H9 (cell line): ENCODE measurements around the gene KIF19. TPM values are rescaled to one million over a fixed set of nuclear protein-coding genes. Genes with fewer than 3 reads are reported as not detected.

Experiments
- DNase-seq: peaks from one replicate; pipeline ENCODE4 v3.0.0-alpha.2; 2017
- H2AFZ ChIP-seq: one replicate; pipeline ENCODE4 v1.6.1; 2013; ENCODE audit warnings: mild to moderate bottlenecking, low read length, control low read depth, moderate library complexity
- H2AK5ac ChIP-seq: 2 replicates; pipeline ENCODE4 v1.6.1; 2013; ENCODE audit warnings: low read length, control low read depth, mixed read lengths; ENCODE audit not compliant: insufficient read length
- H2BK120ac ChIP-seq: one replicate; pipeline ENCODE4 v1.6.1; 2013; ENCODE audit warnings: low read depth, mild to moderate bottlenecking, low read length, control low read depth, inconsistent platforms; ENCODE audit not compliant: poor library complexity, severe bottlenecking
- H2BK12ac ChIP-seq: 2 replicates; pipeline ENCODE4 v1.6.1; 2013; ENCODE audit warnings: low read length, control low read depth, mixed read lengths, low read depth; ENCODE audit not compliant: insufficient read length
- H2BK15ac ChIP-seq: 2 replicates; pipeline ENCODE4 v1.6.1; 2013; ENCODE audit warnings: low read depth, low read length, control low read depth
- H2BK20ac ChIP-seq: one replicate; pipeline ENCODE4 v1.6.1; 2013; ENCODE audit warnings: low read depth, mild to moderate bottlenecking, low read length, control low read depth, inconsistent platforms; ENCODE audit not compliant: poor library complexity, severe bottlenecking
- H2BK5ac ChIP-seq: 2 replicates; pipeline ENCODE4 v1.6.1; 2013; ENCODE audit warnings: low read length, control low read depth, mixed read lengths; ENCODE audit not compliant: insufficient read length
- H3K14ac ChIP-seq: 2 replicates; pipeline ENCODE4 v1.6.1; 2013; ENCODE audit warnings: low read length, control low read depth; ENCODE audit not compliant: insufficient read depth
- H3K18ac ChIP-seq: 2 replicates; pipeline ENCODE4 v1.6.1; 2013; ENCODE audit warnings: low read depth, mild to moderate bottlenecking, mixed read lengths, low read length, control low read depth; ENCODE audit not compliant: insufficient read length
- H3K23ac ChIP-seq: 2 replicates; pipeline ENCODE4 v1.6.1; 2013; ENCODE audit warnings: low read length, control low read depth, mixed read lengths, low read depth; ENCODE audit not compliant: insufficient read length
- H3K23me2 ChIP-seq: 2 replicates; pipeline ENCODE4 v1.6.1; 2013; ENCODE audit warnings: low read depth, mild to moderate bottlenecking, mixed read lengths, low read length, control low read depth; ENCODE audit not compliant: insufficient read length, poor library complexity, severe bottlenecking
- H3K27ac ChIP-seq: 2 replicates; pipeline ENCODE4 v1.5.1; 2013; ENCODE audit warnings: low read length, control low read depth, mixed read lengths, low read depth; ENCODE audit not compliant: insufficient read length
- H3K27me3 ChIP-seq: 2 replicates; pipeline ENCODE4 v1.6.1; 2013; ENCODE audit warnings: low read length, control low read depth, inconsistent platforms; ENCODE audit not compliant: insufficient read depth
- H3K4ac ChIP-seq: 2 replicates; pipeline ENCODE4 v1.6.1; 2013; ENCODE audit warnings: low read depth, mild to moderate bottlenecking, control low read depth, inconsistent platforms, low read length, moderate library complexity
- H3K4me1 ChIP-seq: 2 replicates; pipeline ENCODE4 v1.6.1; 2013; ENCODE audit warnings: low read length, control low read depth, inconsistent platforms; ENCODE audit not compliant: insufficient read depth
- H3K4me2 ChIP-seq: 2 replicates; pipeline ENCODE4 v1.6.1; 2013; ENCODE audit warnings: low read length, control low read depth, mixed read lengths; ENCODE audit not compliant: insufficient read length, insufficient read depth
- H3K56ac ChIP-seq: 2 replicates; pipeline ENCODE4 v1.6.1; 2013; ENCODE audit warnings: low read depth, mild to moderate bottlenecking, mixed read lengths, low read length, control low read depth; ENCODE audit not compliant: insufficient read length
- H3K79me1 ChIP-seq: 2 replicates; pipeline ENCODE4 v1.6.1; 2013; ENCODE audit warnings: low read depth, mild to moderate bottlenecking, moderate library complexity, low read length, control low read depth, inconsistent platforms; ENCODE audit not compliant: insufficient read depth, poor library complexity, severe bottlenecking
- H3K79me2 ChIP-seq: 2 replicates; pipeline ENCODE4 v1.6.1; 2013; ENCODE audit warnings: low read length, control low read depth, inconsistent platforms; ENCODE audit not compliant: insufficient read depth
- H3K9ac ChIP-seq: 2 replicates; pipeline ENCODE4 v1.6.1; 2013; ENCODE audit warnings: low read length, control low read depth, mixed read lengths; ENCODE audit not compliant: insufficient read length; ENCODE audit errors: extremely low read depth
- H3K9me3 ChIP-seq: one replicate; pipeline ENCODE4 v1.6.1; 2013; ENCODE audit warnings: low read depth, low read length, inconsistent platforms; ENCODE audit not compliant: control insufficient read depth
- H3T11ph ChIP-seq: one replicate; pipeline ENCODE4 v1.6.1; 2013; ENCODE audit warnings: mild to moderate bottlenecking, low read length, control low read depth, inconsistent platforms
- H4K20me1 ChIP-seq: one replicate; pipeline ENCODE4 v1.6.1; 2013; ENCODE audit not compliant: control insufficient read depth, insufficient read length, insufficient read depth
- H4K5ac ChIP-seq: 2 replicates; pipeline ENCODE4 v1.6.1; 2013; ENCODE audit warnings: low read depth, mild to moderate bottlenecking, mixed read lengths, low read length, control low read depth; ENCODE audit not compliant: insufficient read length
- H4K8ac ChIP-seq: replicated peaks from 2 replicates; pipeline ENCODE4 v1.6.1; 2013; ENCODE audit warnings: low read length, control low read depth, mixed read lengths, low read depth; ENCODE audit not compliant: insufficient read length
- H4K91ac ChIP-seq: 2 replicates; pipeline ENCODE4 v1.6.1; 2013; ENCODE audit warnings: low read depth, mild to moderate bottlenecking, moderate library complexity, mixed read lengths, low read length, control low read depth; ENCODE audit not compliant: insufficient read length
- H3K27ac Mint-ChIP-seq, 3 experiments: 2 replicates in 2 of 3; 3 replicates in 1 of 3; pipeline ENCODE4 v1.8.0; 2020 to 2021; ENCODE audit warnings: mixed read lengths in 3 of 3, mild to moderate bottlenecking in 1 of 3, moderate library complexity in 1 of 3
- H3K27me3 Mint-ChIP-seq: 2 replicates; pipeline ENCODE4 v1.8.0; 2021; ENCODE audit warnings: low read depth, mild to moderate bottlenecking, moderate library complexity, mixed read lengths
- H3K36me3 Mint-ChIP-seq, 3 experiments: 2 replicates in 2 of 3; 3 replicates in 1 of 3; pipeline ENCODE4 v1.8.0; 2020 to 2021; ENCODE audit warnings: low read depth in 3 of 3, mixed read lengths in 3 of 3; ENCODE audit not compliant: insufficient read depth in 1 of 3
- H3K4me1 Mint-ChIP-seq, 2 experiments: 2 replicates each; pipeline ENCODE4 v1.8.0; 2020; ENCODE audit warnings: mixed read lengths in 2 of 2
- H3K4me3 Mint-ChIP-seq, 2 experiments: 2 replicates in 1 of 2; 3 replicates in 1 of 2; pipeline ENCODE4 v1.8.0; 2020 to 2021; ENCODE audit warnings: mild to moderate bottlenecking in 2 of 2, mixed read lengths in 2 of 2, moderate library complexity in 1 of 2
- H3K9me3 Mint-ChIP-seq, 2 experiments: 2 replicates in 1 of 2; 3 replicates in 1 of 2; pipeline ENCODE4 v1.8.0; 2020; ENCODE audit warnings: mild to moderate bottlenecking in 2 of 2, mixed read lengths in 2 of 2, moderate library complexity in 1 of 2
- CTCF ChIP-seq: fragments of 200-600 bp; sonication (generic); conservative IDR thresholded peaks from 3 replicates; pipeline ENCODE4 v1.8.0; 2021; ENCODE audit warnings: antibody characterized with exemption, mild to moderate bottlenecking
- WGBS: extraction: QIAGEN DNeasy Blood & Tissue Kit; methylation state at CpG from one replicate; pipeline ENCODE4 v1.1.7; 2013; ENCODE audit warnings: missing lambda C conversion rate, low lambda C conversion rate, mixed read lengths; ENCODE audit not compliant: insufficient read length; ENCODE audit errors: extremely low coverage; 5-methylcytosine and 5-hydroxymethylcytosine counted together
- total RNA-seq: library from RNA; stranded (reverse); gene quantifications from 2 replicates; pipeline ENCODE4 v1.2.1, GENCODE V29; 2021

KIF19 gene
- total RNA-seq, 1 experiment from 2014 or later = 0.13 TPM

- no peak overlapping the region for H2AFZ ChIP-seq
- H2AK5ac ChIP-seq = no peak overlapping the region
- H4K91ac ChIP-seq = no peak overlapping the region
- H3K9me3 Mint-ChIP-seq = no peaks in the 10 kb centered on the region
- no peak overlapping the region for H3K14ac ChIP-seq
- no peak overlapping the region for H3T11ph ChIP-seq
- H3K4me1 Mint-ChIP-seq = peaks cover 6 to 7% of the 10 kb centered on the region in 2 experiments; a peak in 3 of 4 replicates
- no peak for TF ChIP-seq CTCF
- no peak overlapping the region for H4K5ac ChIP-seq
- H3K9ac ChIP-seq = no peak overlapping the region
- H3K18ac ChIP-seq = no peak overlapping the region
- H3K4me1 ChIP-seq = no peaks in the 10 kb centered on the region
- no peak overlapping the region for H2BK15ac ChIP-seq
- H4K20me1 ChIP-seq = no peaks in the 10 kb centered on the region
- no peak overlapping the region for H3K56ac ChIP-seq
- H3K27me3 Mint-ChIP-seq = peaks cover 8% of the 10 kb centered on the region
- no peak for DNase-seq
- no peaks in the 10 kb centered on the region for H3K79me1 ChIP-seq
- H3K23ac ChIP-seq = no peak overlapping the region
- H3K23me2 ChIP-seq = peaks cover 6% of the 10 kb centered on the region
- H3K27me3 ChIP-seq = no peaks in the 10 kb centered on the region
- H2BK5ac ChIP-seq = no peak overlapping the region
- no peaks in the 10 kb centered on the region for H3K36me3 Mint-ChIP-seq
- H2BK120ac ChIP-seq = no peak overlapping the region
- no peak overlapping the region for H2BK12ac ChIP-seq
- no peaks in the 10 kb centered on the region for H3K9me3 ChIP-seq
- H3K4me2 ChIP-seq = no peak overlapping the region
- no peak overlapping the region for H3K4me3 Mint-ChIP-seq
- H4K8ac ChIP-seq = no peak overlapping the region
- no CpG with 5 or more reads among the region's 9 CpGs for WGBS
- H3K27ac Mint-ChIP-seq = no peak overlapping the region; a peak in 1 of 7 replicates
- H3K4ac ChIP-seq = no peak overlapping the region
- no peaks in the 10 kb centered on the region for H3K79me2 ChIP-seq
- no peak overlapping the region for H2BK20ac ChIP-seq
- no peak overlapping the region for H3K27ac ChIP-seq
These were observed 43.2 kb upstream of the KIF19 start for GRCh38 chr17:74282587-74283370.
